RWPE2 (cell line): Measurements from ENCODE around the gene ULBP2.
"Not testable (repeated sequence)": the region's sequence is repeated elsewhere in the genome, so short reads cannot be mapped to it uniquely, and the experiment has no call there.

Experiments
- ATAC-seq: fragments of 200-7000 bp; cut with Tn5 transposase; 3 replicates; pipeline ENCODE4 v1.9.1; 2021; ENCODE audit warnings: low read depth
- DNase-seq: peaks from one replicate; pipeline ENCODE4 v3.0.0-alpha.2; 2020; ENCODE audit warnings: low spot score
- H3K27ac ChIP-seq: fragments of 450-650 bp; 2 replicates; pipeline ENCODE4 v1.5.1; 2017; ENCODE audit warnings: mild to moderate bottlenecking; ENCODE audit not compliant: poor library complexity, severe bottlenecking
- H3K27me3 ChIP-seq: fragments of 250-450 bp; sonication (Bioruptor Pico); 2 replicates; pipeline ENCODE4 v1.5.1; 2021; ENCODE audit warnings: mild to moderate bottlenecking, moderate library complexity; ENCODE audit not compliant: insufficient read depth, poor library complexity, severe bottlenecking
- H3K36me3 ChIP-seq: fragments of 250-450 bp; sonication (Bioruptor Pico); 2 replicates; pipeline ENCODE4 v1.5.1; 2020; ENCODE audit warnings: low read depth, mild to moderate bottlenecking, moderate library complexity
- H3K4me1 ChIP-seq: fragments of 250-450 bp; sonication (Bioruptor Pico); 2 replicates; pipeline ENCODE4 v1.5.1; 2021; ENCODE audit warnings: mild to moderate bottlenecking, moderate library complexity; ENCODE audit not compliant: insufficient read depth, poor library complexity, severe bottlenecking
- H3K4me3 ChIP-seq: fragments of 250-450 bp; sonication (Bioruptor Pico); 2 replicates; pipeline ENCODE4 v1.5.1; 2021; ENCODE audit warnings: mild to moderate bottlenecking, moderate library complexity; ENCODE audit not compliant: severe bottlenecking
- H3K9me3 ChIP-seq: fragments of 250-450 bp; sonication (Bioruptor Pico); 2 replicates; pipeline ENCODE4 v1.5.1; 2021; ENCODE audit warnings: mild to moderate bottlenecking, moderate library complexity; ENCODE audit not compliant: severe bottlenecking
- CTCF ChIP-seq: fragments of 450-650 bp; IDR thresholded peaks from one replicate; pipeline ENCODE4 v1.5.1; 2017; ENCODE audit warnings: mild to moderate bottlenecking, moderate library complexity; ENCODE audit not compliant: poor library complexity, severe bottlenecking

The ULBP2 gene

DNA sequence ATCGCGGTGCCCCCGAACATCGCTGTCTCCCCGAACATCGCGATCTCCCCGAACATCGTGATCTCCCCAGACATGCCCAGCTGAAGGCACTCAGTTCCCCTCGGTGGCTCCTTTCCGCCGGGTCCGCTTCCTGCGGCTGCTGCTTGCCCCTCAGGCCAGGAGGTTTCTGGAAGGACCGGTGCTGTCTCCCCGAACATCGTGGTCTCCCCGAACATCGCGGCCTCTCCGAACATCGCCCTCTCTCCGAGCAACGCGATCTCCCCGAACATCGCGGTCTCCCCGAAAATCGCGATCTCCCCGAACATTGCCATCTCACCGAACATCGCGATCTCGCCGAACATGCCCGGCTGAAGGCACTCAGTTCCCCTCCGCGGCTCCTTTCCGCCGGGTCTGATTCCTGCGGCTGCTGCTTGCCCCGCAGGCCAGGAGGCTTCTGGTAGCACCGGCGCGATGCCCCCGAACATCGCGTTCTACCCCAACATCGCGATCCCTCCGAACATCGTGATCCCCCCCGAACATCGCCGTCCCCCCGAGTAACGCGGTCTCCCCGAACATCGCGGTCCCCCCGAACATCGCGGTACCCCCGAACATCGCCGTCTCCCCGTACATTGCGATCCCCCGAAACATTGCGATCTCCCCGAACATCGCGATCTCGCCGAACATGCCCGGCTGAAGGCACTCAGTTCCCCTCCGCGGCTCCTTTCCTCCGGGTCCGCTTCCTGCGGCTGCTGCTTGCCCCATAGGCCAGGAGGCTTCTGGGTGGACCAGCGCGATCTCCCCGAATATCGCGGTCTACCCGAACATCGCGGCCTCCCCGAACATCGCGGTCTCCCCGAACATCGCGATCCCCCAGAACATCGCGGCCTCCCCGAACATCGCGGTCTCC lies 22.7 kb downstream of the ULBP2 start:
- Histone ChIP-seq H3K27ac (no peak overlapping the region), H3K4me1 (peaks cover 4% of the 10 kb centered on the region), H3K27me3 (peaks cover 20% of the 10 kb centered on the region), H3K4me3 (peak overlapping the region; percentile 37), H3K9me3 (no peaks in the 10 kb centered on the region), H3K36me3 (no peaks in the 10 kb centered on the region)
- DNase-seq = no peak
- no peak for TF ChIP-seq CTCF
- ATAC-seq = peak; percentile 17

DNA sequence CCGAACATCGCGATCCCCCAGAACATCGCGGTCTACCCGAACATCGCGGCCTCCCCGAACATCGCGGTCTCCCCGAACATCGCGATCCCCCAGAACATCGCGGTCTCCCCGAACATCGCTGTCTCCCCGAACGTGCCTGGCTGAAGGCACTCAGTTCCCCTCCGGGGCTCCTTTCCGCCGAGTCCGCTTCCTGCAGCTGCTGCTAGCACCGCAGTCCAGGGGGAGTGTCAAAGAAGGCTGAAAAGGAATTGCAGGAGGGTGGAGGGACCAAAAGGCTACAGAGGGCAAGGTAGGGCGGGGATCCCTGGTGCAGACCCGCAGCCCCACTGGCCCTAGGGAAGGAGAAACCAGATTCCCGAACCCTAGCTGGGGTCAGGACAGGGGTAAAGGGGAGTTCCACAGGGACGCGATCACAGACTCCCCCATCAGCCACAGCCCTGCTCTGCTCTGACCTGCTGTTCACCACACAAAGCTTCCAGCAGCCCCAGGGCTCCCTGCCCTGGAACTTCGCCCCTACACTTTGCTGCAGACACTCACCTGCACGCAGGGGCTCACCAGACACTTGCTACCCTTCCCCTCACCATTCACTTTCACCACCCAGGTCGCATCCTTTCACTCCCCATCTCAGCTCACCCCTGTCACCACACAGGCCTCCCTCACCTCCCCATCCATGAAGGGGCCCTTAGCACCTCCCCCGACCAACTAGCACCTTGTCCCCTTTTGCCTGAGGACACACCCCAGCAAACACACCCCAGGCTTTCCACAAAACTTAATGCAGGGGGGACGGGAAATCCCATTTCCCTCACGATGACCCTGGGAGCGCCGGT lies 23.6 kb downstream of the ULBP2 start:
- Histone ChIP-seq H3K27ac (no peak overlapping the region), H3K36me3 (no peaks in the 10 kb centered on the region), H3K4me1 (peaks cover 4% of the 10 kb centered on the region), H3K9me3 (no peaks in the 10 kb centered on the region), H3K27me3 (peaks cover 20% of the 10 kb centered on the region), H3K4me3 (peak overlapping the region; percentile 37)
- TF ChIP-seq CTCF = no peak
- ATAC-seq = no peak
- DNase-seq = no peak

- not testable (repeated sequence) for ATAC-seq, H3K9me3 ChIP-seq, H3K4me1 ChIP-seq, H3K27ac ChIP-seq, H3K4me3 ChIP-seq, H3K36me3 ChIP-seq, DNase-seq
- H3K27me3 ChIP-seq = peaks cover 20% of the 10 kb centered on the region
Observed at GRCh38 chr6:149966319-149966718, 24.5 kb downstream of the ULBP2 start.

DNA sequence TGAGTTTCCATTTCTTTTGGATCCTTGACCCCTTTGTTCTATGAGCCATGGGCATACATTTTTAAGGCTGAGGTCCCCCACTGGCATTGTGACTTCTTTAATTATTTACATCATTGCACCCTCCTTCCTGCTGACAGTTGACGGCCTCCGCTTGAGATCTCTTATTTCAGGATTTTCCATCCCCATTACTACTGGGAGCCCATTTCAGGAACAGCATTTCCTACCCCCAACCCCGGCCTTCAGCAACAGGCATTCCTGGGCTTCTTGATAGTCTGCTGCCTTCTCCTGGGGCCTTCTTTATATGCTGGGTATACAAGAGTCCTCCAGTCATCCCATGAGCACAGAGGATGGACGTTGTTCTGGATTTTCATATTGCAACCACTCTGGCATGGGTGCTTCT lies 25.8 kb downstream of the ULBP2 start:
- Histone ChIP-seq H3K9me3 (no peaks in the 10 kb centered on the region), H3K27me3 (peaks cover 20% of the 10 kb centered on the region), H3K4me1 (peaks cover 4% of the 10 kb centered on the region), H3K36me3 (no peaks in the 10 kb centered on the region), H3K27ac (no peak overlapping the region), H3K4me3 (no peak overlapping the region)
- no peak for TF ChIP-seq CTCF
- ATAC-seq (no peak), DNase-seq (no peak)

- H3K9me3 ChIP-seq, DNase-seq, ATAC-seq, H3K36me3 ChIP-seq, H3K4me1 ChIP-seq, H3K4me3 ChIP-seq, H3K27ac ChIP-seq: not testable (repeated sequence)
- peaks cover 20% of the 10 kb centered on the region for H3K27me3 ChIP-seq
Observed at GRCh38 chr6:149967999-149968398, 26.2 kb downstream of the ULBP2 start.

GRCh38 chr6:149968909-149969308 lies 27.1 kb downstream of the ULBP2 start:
- not testable (repeated sequence) for H3K27ac ChIP-seq, H3K4me1 ChIP-seq, H3K4me3 ChIP-seq, ATAC-seq, H3K9me3 ChIP-seq, H3K36me3 ChIP-seq, DNase-seq
- peaks cover 19% of the 10 kb centered on the region for H3K27me3 ChIP-seq
